RPMI8226 (cell line): ENCODE results near the gene KSR1.

Experiments
- DNase-seq: peaks from one replicate; pipeline ENCODE4 v3.0.0-alpha.2; 2015

Gene KSR1

DNA sequence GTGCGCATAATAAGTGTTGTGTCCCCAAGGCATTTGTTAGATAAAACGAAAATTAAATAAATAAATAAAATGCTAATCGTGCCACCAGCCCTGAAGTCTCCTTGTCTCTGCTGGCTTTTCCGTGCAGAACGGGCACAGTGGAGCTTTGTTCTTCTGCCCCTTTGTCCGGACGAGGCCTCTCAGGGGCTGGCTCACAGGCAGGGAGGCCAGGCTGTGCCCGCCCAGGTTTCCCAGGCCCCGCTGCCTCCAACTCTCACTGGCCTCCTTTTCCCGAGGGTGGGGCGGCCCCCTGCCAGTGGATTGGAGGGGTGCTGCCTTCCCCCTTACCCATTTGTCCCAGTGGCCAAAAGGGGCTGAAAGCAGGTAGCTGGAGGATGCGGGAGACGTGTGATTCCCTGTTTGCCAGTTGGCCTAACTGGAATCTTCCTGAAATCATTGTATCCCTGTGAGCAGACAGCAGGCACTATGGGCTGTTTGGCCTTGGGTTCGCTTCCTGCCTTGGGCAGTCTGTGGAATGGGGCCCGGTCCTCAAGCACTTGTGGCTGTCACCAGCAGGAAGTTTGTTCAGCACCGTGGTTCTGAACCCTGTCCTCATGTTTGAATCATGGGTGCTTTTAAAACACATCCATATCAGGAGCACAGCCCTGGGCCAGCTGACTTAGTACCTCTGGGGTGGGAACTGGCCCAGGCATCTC, 64.4 kb downstream of the KSR1 start:
- no peak for DNase-seq

DNA sequence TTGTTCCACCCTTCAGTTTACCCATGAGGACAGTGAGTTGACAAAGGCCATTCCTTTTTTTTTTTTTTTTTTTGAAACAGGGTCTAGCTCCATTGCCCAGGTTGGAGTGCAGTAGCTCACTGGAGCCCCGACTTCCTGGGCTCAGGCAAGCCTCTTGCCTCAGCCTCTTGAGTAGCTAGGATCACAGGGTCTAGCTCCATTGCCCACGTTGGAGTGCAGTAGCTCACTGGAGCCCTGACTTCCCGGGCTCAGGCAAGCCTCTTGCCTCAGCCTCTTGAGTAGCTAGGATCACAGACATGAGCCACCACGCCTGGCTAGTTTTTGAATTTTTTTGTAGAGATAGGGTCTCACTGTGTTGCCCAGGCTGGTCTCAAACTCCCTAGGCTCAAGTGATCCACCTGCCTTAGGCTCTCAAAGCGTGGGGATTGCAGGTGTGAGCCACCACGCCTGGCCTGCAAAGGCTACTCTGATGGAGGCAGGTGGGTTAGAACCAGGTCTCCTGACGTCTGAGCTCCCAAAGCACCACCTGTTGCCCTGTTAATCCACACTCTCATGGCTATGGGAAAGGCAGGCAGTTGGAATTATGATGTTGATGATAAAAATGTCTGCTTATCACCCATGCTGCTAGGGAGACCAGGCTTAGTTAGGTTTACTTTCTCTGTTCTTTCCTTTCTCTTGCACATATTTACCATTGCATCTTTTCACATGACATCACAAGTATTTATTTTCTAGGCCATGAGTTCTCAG, 65.2 kb downstream of the KSR1 start:
- no peak for DNase-seq

DNA sequence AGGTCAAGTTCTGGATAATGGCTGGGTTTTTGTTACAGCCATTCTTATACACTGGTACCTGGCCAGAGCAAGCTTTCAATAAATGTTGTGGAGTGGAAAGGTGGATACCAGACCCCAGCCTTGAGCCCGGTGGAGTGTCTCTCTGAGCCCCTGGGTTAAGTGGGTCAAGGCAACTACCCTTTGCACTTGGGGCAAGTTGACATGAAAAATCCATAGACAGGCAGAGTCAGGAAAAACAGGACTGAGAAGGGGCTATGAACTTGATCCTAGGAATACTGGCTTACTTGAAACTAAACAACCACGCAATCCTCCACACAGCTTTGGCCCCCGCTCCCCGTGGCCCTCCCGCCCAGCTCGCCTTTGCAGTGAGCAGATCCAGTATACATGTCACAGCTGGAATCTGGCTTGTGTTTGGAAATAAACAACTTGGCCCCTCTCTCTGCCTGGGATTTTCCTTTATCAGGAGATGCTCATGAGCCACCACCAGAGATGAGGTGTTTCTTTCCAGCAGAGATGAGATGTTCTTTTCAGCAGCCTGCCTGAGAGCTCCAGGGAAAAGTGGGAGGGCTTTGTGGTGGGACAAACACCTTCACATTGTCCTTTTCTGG, 65.9 kb downstream of the KSR1 start:
- no peak for DNase-seq

DNA sequence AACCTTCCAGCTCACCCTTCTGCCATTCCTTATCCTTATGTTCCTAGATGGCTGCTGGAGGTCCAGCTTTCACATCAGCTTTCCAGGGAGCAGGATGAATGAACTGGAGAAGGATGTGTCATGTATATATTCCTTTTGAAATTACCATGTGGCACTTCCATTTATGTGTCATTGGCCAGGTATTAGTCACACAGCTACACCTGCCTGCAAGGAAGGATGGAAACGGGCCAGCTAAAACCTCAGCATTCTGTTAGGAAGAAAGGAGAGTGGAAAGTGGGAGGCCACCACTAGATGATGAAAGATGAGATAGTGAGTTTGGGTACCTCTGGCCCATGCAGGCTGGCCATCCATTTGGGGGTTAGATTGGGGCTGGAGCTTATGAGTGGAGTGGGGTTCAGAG, 67.5 kb downstream of the KSR1 start:
- DNase-seq: no peak

DNA sequence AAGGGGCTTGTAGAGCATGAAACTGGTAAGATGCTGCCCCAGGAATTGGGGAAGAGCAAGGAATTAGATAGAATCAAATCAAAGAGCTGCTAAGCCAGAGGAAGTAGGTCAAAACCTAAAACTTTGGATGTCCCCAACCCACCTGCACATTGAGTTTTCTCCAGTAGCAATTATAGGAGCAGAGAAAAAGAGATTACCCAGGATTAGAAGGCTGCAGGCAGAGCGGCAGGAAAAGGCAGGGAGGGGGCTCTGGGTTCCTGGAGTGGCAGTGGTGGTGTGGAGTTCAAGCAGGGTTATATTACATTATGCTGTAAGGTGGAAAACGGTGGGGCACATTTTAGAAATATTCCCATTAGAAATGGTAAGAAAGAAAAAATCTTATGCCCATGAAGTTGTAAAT, 68.3 kb downstream of the KSR1 start:
- no peak for DNase-seq

DNA sequence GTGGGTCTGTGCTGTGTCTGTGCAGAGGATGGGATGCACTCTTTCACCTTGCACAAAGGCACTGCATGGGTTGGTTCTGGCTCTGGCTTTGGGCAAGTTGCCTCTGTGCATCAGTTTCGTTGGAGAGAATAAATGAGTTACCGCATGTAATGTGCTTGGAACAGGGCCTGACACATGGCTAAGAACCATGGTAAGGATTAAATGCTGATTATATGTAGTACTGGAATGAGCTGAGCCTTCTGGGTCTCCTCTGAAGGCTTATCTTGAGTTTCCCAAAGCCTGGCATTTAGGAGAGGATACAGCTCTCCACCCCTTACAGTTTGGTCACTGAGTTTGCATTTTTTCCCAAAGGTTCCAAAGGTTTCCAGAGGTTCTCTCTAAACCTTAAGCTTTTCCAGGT, 69.1 kb downstream of the KSR1 start:
- no peak for DNase-seq

DNA sequence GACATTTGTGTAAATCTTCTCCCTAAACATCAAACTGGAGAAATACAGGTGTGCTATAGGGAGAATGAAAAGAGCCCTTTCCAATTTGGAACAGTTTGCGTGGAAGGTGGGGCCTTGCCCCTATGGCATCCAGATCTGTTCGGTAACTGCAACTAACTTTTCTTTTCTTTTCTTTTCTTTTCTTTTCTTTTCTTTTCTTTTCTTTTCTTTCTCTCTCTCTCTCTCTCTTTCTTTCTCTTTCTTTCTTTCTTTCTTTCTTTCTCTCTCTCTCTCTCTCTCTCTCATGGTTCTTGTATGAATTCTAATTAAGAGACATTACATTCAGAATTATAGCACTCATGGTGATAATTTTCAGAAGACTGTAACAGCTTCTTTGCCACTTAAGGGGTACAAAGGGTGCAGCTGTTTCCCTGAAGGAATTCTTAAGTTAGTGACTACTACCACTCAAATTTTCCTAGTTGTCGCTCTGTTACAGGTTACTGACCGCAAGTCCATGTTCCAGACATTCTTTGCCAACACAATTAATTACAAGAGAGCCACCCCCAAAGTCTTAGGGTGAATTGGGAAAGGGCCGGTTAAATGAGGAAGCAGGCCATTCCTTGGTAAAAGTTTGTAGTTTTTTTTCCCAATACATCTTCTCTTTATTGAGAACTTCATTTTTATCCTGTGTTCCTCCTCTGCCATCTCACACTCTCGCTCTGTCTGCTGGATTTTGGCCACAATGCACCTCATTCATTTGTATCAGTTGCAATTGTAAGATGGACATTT, 69.8 kb downstream of the KSR1 start:
- DNase-seq: no peak

DNA sequence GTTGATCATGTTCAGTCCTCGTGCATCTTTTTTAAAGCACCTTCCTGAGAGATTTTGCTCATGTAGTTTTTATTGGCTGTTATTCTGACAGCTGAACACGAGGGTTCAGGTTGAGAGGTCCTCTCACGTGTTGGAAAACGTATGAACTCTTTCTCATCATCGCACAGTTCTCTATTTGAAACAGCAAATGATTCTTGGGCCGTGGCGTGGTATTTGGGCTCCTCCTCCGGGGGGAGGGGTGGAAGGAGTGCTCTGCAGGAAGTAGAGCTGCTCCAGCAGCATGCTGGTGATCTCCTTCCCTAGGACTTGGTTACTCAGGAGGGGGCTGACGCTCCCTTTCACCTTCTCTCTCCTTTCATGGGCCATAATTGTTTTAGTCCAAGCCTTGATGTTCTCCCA, 70.4 kb downstream of the KSR1 start:
- DNase-seq: no peak

DNA sequence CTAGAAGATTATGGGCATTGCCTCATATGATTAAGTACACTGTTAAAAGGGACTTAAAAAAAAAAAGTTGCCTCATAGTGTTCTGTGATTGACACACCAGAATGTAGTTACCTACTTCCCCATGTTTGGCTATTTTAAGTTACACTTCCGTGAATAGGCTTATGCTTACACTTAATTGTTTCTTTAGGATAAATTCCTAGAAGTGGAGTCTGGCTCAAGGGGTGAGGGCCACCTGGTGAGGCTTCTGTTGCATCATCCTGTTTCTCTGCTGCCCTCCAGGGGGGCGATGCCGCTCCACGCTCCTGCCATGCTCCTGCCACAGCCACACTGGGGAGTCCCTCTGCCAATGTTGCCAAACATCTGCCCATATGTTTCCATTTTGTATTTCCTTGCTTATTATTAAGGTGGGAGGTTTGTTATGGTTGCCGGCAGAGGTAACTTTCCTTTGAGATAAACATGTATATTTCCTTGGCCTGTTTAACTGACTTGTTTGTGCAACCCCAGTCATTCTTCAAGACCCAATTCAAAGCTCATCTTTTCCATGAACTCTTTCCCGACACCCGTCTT, 73.1 kb downstream of the KSR1 start:
- DNase-seq: no peak

DNA sequence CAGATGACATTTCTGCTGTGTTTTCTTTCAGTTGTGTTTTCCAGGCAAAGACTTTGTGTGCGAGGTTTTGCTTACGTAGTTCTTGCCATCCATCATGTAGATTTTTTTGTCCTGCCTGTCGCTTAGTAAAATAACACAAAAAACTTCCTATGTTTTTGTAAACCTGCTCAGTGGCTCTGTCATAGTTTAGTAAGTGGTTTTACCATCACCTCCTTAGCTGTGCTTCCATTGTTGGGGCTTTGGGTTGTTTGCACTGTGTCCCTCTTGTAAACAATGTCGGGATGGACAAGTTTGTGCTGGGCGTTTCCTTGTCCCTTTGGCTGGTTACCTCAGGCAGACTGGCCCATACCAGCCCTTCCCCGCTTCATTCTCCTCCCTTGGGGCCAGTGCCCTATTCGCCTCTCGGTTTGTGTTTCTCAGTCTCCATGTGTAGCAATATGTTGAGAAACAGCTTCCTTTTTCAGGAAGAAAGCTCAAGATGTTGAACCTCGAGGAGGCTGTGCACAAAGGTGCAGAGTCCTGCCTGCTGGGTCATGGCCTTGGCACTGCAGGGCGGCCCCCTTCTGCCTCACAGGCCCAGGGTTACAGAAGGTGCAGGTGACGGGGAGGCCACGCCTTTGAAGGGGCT, 74.6 kb downstream of the KSR1 start:
- DNase-seq: no peak

DNA sequence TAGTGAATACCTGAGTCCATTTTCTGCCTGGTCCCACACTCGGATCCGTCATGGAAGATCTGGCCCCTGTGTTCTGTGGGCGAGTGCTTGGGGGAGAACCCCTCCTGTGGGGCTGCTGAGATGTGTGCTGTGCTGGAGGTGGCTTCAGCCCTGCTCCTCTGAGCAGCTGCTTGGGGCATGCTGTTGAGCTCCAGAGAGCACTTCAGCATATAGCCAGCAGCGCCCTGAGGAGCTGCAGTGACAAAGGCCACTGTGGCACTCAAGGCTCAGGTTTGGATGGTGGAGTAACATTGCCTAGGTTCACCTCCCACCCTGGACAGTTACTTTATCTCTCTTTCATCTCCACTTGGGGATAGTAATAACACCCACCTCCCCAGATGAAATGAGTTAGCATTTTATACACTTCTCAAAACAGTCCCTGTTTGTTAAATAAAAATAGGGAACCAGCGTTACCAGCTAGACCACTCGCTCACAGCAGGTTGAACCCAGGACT, 75.3 kb downstream of the KSR1 start:
- DNase-seq: no peak

DNA sequence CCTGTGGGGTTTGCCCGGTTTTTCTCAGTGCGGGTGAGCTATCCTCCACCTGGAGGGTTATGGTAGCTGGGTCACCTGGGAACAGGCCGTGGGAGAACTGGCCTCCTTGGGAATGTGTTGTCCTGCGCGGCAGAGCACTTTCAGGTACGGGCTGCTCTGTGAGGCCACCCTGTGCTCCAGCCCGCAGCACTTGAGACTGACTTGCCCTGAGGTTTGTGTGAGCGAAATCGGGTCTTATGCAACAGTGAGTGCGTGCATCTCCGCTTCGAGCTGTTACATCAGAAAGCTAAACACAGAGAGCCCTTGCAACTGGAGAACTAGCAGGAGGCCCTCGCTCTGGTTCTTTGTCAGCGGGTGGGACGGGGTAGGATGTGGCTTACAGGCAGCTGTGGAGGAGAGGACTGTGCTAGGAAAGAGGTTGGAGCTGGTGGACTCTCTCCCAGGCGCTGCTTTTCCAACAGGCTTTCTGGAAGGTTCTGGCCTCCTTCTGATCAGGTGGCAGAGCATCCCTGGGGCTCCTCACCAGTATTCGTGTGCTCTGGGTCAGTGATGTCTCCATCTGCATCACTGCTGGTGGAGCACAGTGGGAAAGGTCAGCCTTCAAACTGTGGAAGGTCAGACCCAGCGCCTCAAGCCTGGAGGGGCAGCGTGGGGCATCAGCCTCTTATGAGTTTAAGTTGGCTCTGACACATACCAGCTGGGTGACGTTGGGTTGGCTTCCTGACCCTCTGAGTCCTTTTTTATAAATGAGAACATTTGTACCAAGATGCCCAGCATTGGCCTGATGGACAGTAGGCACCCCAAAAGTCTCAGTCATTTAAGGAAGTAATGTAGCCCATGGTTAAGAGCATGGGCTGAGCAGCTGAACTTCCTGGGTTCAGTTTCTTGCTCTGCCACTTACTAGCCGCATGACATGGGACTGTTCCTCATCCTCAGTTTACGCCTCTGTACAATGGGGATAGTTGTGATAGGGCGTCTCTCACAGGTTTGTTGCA, 76.3 kb downstream of the KSR1 start:
- DNase-seq: no peak

DNA sequence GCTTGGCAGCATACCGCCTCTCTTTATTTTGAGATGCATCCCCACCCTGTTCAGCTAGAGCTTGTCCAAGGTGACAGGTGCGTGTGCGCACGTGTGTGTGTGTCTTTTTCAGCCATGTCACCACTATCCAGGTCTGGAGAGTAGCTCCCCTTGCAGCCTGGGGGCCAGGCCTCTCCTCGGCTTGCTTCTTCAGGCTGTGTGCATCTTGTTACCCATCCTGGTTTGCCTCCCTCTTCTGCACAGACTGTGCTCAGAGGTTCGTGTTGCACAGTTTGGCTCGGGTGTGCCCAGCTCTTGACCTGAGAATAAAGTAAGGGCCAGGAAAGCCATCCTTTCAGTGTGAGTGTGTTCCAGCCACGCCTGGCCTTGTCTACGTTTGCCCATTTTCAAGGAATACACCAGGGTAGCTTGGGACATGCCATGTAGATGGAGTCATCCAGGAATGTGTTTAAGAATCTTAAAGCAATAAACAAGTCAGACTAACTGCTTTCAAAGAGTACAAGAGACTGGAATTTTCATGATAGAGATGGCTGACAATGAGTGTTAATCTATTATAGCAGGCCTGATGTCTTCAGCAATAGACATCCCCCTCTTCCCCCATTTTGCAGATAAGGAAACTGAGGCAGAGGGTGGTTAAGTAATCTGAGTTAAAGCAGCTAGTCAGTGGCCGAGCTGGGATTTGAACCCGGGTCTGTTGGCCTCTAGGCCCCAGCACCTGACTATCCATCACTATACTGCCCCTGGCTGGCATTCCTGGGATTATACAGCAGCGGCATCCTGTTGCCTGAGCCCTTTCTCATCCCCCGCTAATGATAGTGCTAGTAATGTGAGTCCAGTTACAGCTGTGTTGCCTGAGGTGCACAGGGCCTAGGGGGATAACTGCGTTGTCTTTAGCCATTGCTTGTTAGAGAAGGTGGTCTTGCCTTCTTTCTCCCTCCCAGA, 77.9 kb downstream of the KSR1 start:
- DNase-seq: no peak

DNA sequence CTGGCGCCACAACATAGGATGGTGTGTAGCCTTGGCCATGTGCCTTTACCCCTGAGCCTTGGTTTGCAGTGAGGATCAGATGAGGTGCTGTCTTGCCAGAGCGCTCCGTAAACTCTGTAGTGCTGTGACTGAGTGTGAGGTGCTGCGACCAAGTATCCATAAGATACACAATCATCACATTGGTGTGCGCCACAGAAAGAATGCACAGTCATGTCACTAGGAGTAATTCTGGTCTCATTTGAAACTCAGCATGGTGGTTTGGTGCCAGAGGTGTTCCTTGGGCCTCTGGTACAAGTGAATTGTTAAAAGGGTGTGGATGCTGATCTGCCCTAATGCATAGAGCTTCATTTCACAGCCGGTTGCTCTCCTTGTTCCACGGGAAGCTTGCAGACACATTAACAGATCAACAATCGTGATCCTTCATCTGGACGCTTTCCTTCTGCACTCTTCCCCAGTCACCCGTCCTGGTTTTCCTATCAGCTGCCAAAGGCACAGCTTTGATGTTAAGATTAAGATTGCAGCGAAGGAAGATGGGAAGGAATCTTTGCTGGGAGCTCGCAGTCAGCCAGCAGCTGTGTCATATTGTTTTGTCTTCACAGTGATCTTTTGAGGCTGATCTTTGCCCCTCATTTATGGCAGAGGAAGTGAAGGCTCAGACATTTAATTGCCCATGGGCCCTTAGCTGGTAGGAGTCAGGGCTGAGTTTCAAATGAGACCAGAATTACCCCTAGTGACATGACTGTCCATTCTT, 79.1 kb downstream of the KSR1 start:
- no peak for DNase-seq

DNA sequence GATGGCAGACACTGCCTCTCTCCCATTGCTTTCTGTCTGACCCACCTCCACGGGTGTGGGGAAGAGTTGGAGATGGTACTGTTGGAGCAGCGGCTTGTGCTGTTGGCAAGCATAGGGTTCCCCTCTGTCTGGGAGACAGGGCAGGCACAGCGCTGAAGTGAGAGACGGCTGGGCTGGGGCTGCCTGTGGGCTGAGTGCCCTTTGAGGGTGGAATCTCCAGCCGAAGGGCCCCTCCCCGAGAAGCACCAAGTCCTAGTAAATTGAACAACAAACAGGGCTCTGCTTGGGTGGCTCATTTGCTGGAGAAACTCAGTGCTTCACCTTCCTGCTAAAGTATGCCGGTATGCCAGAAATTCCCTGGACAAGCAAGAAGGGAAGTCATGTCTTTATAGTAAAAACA, 79.7 kb downstream of the KSR1 start:
- DNase-seq: no peak

DNA sequence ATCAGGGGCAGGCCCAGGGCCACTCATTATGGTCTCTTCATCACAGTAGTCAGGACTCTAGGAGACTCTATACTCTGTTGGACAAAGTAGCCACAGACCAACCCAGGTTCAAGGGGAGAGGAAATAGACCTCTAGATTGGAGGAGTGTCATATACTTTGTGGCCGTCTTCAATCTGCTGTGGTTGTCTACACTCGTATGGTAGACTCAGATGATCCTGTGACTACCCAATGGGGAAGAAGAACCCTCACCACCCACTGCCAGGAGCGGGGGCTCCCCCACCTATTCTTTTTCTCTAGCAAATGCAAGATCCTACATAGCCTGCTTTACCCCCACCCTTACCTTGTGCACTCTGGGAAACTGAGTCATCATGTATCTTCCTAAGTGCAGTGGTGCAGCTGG, 80.5 kb downstream of the KSR1 start:
- DNase-seq: no peak

DNA sequence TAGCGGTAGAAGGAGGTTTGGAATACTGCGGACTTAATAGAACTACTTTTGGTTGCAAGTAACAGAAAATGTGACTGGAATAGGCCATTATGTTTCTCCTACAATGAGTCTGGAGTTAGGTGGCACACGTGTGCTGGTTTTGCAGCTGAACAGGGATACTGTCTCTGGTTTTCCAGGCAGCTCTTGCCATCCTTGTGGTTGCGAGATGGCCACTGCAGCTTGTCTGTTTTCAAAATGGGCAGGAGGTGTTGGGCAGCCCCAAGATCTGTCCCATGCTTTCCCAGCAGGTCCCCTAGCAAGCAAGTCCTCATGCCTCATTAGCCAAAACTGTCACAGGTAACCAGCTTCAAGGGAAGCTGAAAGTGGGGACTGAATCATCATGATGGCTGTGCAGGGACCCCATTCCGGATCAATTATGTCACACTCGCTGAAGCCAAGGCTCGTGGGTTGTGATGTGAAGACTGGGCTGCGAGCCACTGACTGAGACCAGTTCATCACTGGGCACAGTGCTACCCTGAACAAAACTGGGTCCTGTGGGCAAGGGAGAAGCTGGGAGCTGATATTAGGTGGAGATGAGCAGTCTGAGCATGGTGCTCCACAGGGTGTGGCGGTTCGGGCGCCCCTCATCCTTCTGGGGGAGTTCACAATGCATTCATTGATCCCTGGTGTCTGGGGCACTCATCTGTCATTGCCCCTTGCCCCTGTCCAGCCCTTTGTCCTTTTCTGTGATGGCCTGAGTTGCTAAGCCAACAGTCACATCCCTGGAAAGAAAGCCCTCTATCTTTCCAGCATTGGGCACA, 82.1 kb downstream of the KSR1 start:
- DNase-seq: no peak

DNA sequence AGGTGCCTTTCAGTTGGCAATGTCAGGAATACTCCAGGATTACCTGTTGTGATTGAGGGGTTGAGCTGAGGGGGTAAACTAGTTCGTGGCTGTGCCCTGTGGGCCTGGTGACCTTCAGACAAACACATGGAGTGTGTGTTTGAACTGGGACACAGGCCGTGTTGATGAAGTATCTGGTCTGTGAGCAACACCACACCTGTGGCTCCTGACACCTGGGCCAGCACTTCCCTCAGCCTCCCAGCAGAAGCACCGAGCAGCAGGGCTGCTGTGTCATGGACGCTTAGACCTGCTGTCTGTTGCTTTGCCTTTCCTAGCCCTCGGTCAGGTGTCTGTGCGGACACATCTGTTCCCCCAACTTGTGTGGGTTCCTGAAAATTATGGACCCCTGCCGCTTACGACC, 82.9 kb downstream of the KSR1 start:
- no peak for DNase-seq
